PC-3 (cell line): Measurements from ENCODE around the gene FCAMR. TPM values are rescaled to one million over a fixed set of nuclear protein-coding genes. Genes with fewer than 3 reads are reported as not detected.

Experiments used
- ATAC-seq: fragments of 200-7000 bp; cut with Tn5 transposase; 2 replicates; pipeline ENCODE4 v1.9.1; 2020; ENCODE audit warnings: mild to moderate bottlenecking, moderate library complexity
- BruUV-seq: library from RNA; stranded (reverse); fragments of 400-500 nt; replicated peaks from 2 replicates; lab custom pipeline; 2021; lab: Mats Ljungman, UMichigan
- CTCF ChIA-PET: fragments of 300-600 bp; sonication (Branson Sonifier 250); formaldehyde crosslinking; loops from one replicate; lab custom pipeline; 2022; ENCODE audit warnings: antibody characterized with exemption; lab: Charles Lee
- POLR2A ChIA-PET: fragments of 300-600 bp; sonication (Branson Sonifier 250); formaldehyde crosslinking; loops from one replicate; lab custom pipeline; 2022; ENCODE audit warnings: antibody characterized with exemption; ENCODE audit not compliant: unreplicated experiment; lab: Charles Lee
- DNase-seq: peaks from one replicate; pipeline ENCODE4 v3.0.0-alpha.2; 2015
- H2AFZ ChIP-seq: fragments of 300-600 bp; sonication (generic); 2 replicates; pipeline ENCODE4 v1.6.0; 2016; ENCODE audit warnings: antibody characterized with exemption, low read length
- H3F3A ChIP-seq: fragments of 300-600 bp; sonication (generic); one replicate; pipeline ENCODE4 v1.6.0; 2017; ENCODE audit warnings: antibody characterized with exemption, low read length, control low read depth, mild to moderate bottlenecking; ENCODE audit not compliant: unreplicated experiment
- H3K27ac ChIP-seq: fragments of 300-600 bp; sonication (generic); 2 replicates; pipeline ENCODE4 v1.5.1; 2016; ENCODE audit warnings: mild to moderate bottlenecking, low read length
- H3K27me3 ChIP-seq: fragments of 300-600 bp; sonication (generic); 2 replicates; pipeline ENCODE4 v1.6.1; 2016; ENCODE audit warnings: low read length, mixed read lengths
- H3K36me3 ChIP-seq: fragments of 300-600 bp; sonication (generic); 2 replicates; pipeline ENCODE4 v1.6.1; 2016; ENCODE audit warnings: low read depth, mixed run types, low read length, mixed read lengths
- H3K4me1 ChIP-seq: fragments of 300-600 bp; sonication (generic); 2 replicates; pipeline ENCODE4 v1.5.1; 2016; ENCODE audit warnings: low read length; ENCODE audit not compliant: insufficient read depth
- H3K4me2 ChIP-seq: fragments of 300-600 bp; sonication (generic); 2 replicates; pipeline ENCODE4 v1.6.0; 2016; ENCODE audit warnings: low read length
- H3K4me3 ChIP-seq: fragments of 300-600 bp; sonication (generic); 2 replicates; pipeline ENCODE4 v1.5.1; 2016; ENCODE audit warnings: mild to moderate bottlenecking, low read length, mixed read lengths
- H3K79me2 ChIP-seq: fragments of 300-600 bp; sonication (generic); 2 replicates; pipeline ENCODE4 v1.6.1; 2017; ENCODE audit warnings: low read length, mixed read lengths
- H3K9ac ChIP-seq: fragments of 300-600 bp; sonication (generic); 2 replicates; pipeline ENCODE4 v1.6.0; 2016; ENCODE audit warnings: mild to moderate bottlenecking, low read length
- H3K9me2 ChIP-seq: fragments of 300-600 bp; sonication (generic); replicated peaks from 2 replicates; pipeline ENCODE4 v1.6.1; 2016; ENCODE audit warnings: mixed run types, low read length, mixed read lengths
- H3K9me3 ChIP-seq: fragments of 300-600 bp; sonication (generic); 2 replicates; pipeline ENCODE4 v1.6.1; 2016; ENCODE audit warnings: low read length, mixed read lengths
- H4K20me1 ChIP-seq: fragments of 300-600 bp; sonication (generic); 2 replicates; pipeline ENCODE4 v1.6.1; 2016; ENCODE audit warnings: low read length, mixed read lengths
- CTCF ChIP-seq: fragments of 300-600 bp; sonication (generic); conservative IDR thresholded peaks from 2 replicates; pipeline ENCODE4 v1.5.1; 2017; ENCODE audit warnings: antibody characterized with exemption, low read depth, mild to moderate bottlenecking, low read length
- EZH2 ChIP-seq: fragments of 300-600 bp; sonication (generic); IDR thresholded peaks from one replicate; pipeline ENCODE4 v1.6.1; 2017; ENCODE audit warnings: antibody characterized with exemption, mild to moderate bottlenecking, low read length; ENCODE audit not compliant: unreplicated experiment
- EZH2phosphoT487 ChIP-seq: fragments of 300-600 bp; sonication (generic); IDR thresholded peaks from 2 replicates; pipeline ENCODE4 v1.6.1; 2018; ENCODE audit warnings: mild to moderate bottlenecking, antibody characterized with exemption, low read length, borderline replicate concordance
- intact Hi-C: fragments of 100-400 bp; cut with micrococcal nuclease; formaldehyde crosslinking; loops from 2 replicates; pipeline ENCODE4 v1.9.0; 2023
- total RNA-seq: library from RNA; depleted of rRNA; stranded (reverse); fragments of >200 nt; gene quantifications from 2 replicates; pipeline ENCODE4 v1.2.3, GENCODE V29; 2014

FCAMR gene
- total RNA-seq, 1 experiment from 2014 or later: not detected

- Histone ChIP-seq H4K20me1 (no peaks in the 10 kb centered on the region), H3K79me2 (no peaks in the 10 kb centered on the region), H3K4me3 (no peak overlapping the region), H3K9me3 (no peaks in the 10 kb centered on the region), H3K9ac (no peak overlapping the region), H3K4me2 (no peak overlapping the region), H3F3A (no peaks in the 10 kb centered on the region), H3K27me3 (no peaks in the 10 kb centered on the region), H3K36me3 (no peaks in the 10 kb centered on the region), H3K9me2 (no peaks in the 10 kb centered on the region), H2AFZ (no peak overlapping the region), H3K27ac (no peak overlapping the region), H3K4me1 (no peaks in the 10 kb centered on the region)
- no TSS peak for BruUV-seq
- DNase-seq (peak; percentile 62), ATAC-seq (peak; percentile 82)
- POLR2A ChIA-PET: no interaction called here
- CTCF ChIA-PET: interaction anchor here (1.0 to 1.4 kb wide), 3 partner anchors 44 to 201 kb away, joined by 3 to 4 read pairs (median 4); no protein-coding TSS in a partner anchor
- TF ChIP-seq CTCF (peak; percentile 88), EZH2phosphoT487 (no peak), EZH2 (no peak)
- intact Hi-C loops: loop anchor here (1.0 kb wide), 1 partner anchor 47 kb away; no protein-coding TSS in a partner anchor
Observed at GRCh38 chr1:206935491-206936067, 34.7 kb downstream of the FCAMR start.

GRCh38 chr1:206933333-206933945 is 36.8 kb downstream of the FCAMR start:
- H3K79me2 ChIP-seq: no peaks in the 10 kb centered on the region
- H3K9me3 ChIP-seq: no peaks in the 10 kb centered on the region
- H3F3A ChIP-seq: no peaks in the 10 kb centered on the region
- H3K4me1 ChIP-seq: no peaks in the 10 kb centered on the region
- POLR2A ChIA-PET: no interaction called here
- H2AFZ ChIP-seq: no peak overlapping the region
- no peak overlapping the region for H3K4me3 ChIP-seq
- H3K9ac ChIP-seq: no peak overlapping the region
- no peaks in the 10 kb centered on the region for H3K27me3 ChIP-seq
- H4K20me1 ChIP-seq: no peaks in the 10 kb centered on the region
- no TSS peak for BruUV-seq
- DNase-seq: peak; percentile 65
- CTCF ChIA-PET: interaction anchor here (0.5 to 1.0 kb wide), 4 partner anchors 101 to 142 kb away, joined by 3 read pairs; no protein-coding TSS in a partner anchor
- no peaks in the 10 kb centered on the region for H3K36me3 ChIP-seq
- no peak for TF ChIP-seq EZH2phosphoT487
- peak; percentile 97 for TF ChIP-seq CTCF
- TF ChIP-seq EZH2: no peak
- H3K27ac ChIP-seq: no peak overlapping the region
- H3K9me2 ChIP-seq: no peaks in the 10 kb centered on the region
- intact Hi-C loops: no loop called here
- ATAC-seq: peak; percentile 53; the same call in 1 of the 2 replicates
- H3K4me2 ChIP-seq: no peak overlapping the region

GRCh38 chr1:206932177-206932576 is 38.1 kb downstream of the FCAMR start:
- peaks cover 7% of the 10 kb centered on the region for H3K4me1 ChIP-seq
- peaks cover 5% of the 10 kb centered on the region for H3F3A ChIP-seq
- no peak overlapping the region for H3K4me3 ChIP-seq
- no peaks in the 10 kb centered on the region for H3K79me2 ChIP-seq
- H2AFZ ChIP-seq: no peak overlapping the region
- TF ChIP-seq EZH2phosphoT487 (no peak), EZH2 (no peak), CTCF (no peak)
- H3K9me3 ChIP-seq: no peaks in the 10 kb centered on the region
- DNase-seq: no peak
- POLR2A ChIA-PET: no interaction called here
- BruUV-seq: no TSS peak
- H3K36me3 ChIP-seq: no peaks in the 10 kb centered on the region
- CTCF ChIA-PET: no interaction called here
- no peaks in the 10 kb centered on the region for H3K27me3 ChIP-seq
- no peak overlapping the region for H3K27ac ChIP-seq
- H3K9me2 ChIP-seq: no peaks in the 10 kb centered on the region
- no peak overlapping the region for H3K9ac ChIP-seq
- ATAC-seq: no peak
- intact Hi-C loops: no loop called here
- H3K4me2 ChIP-seq: no peak overlapping the region
- no peaks in the 10 kb centered on the region for H4K20me1 ChIP-seq
